NCI-H146 (cell line): Measurements from ENCODE around the gene MAPK8IP1.
"Not testable (repeated sequence)": the region's sequence is repeated elsewhere in the genome, so short reads cannot be mapped to it uniquely, and the experiment has no call there.

Experiments used
- DNase-seq: peaks from one replicate; lab custom pipeline; 2025; lab: John Stamatoyannopoulos, UW

Gene MAPK8IP1

GRCh38 chr11:45885274-45885920, at the start of gene MAPK8IP1:
Gene MAPK8IP1 (plus strand): TSS chr11:45885651. CDS start chr11:45885821, 170 bp downstream.
- peak; percentile 87 for DNase-seq

- DNase-seq: no peak
Observed at GRCh38 chr11:45839204-45839603, 46.2 kb upstream of the MAPK8IP1 start.

GRCh38 chr11:45840251-45840650, 45.2 kb upstream of the MAPK8IP1 start:
- not testable (repeated sequence) for DNase-seq

- peak; percentile 91 for DNase-seq
Observed at GRCh38 chr11:45843158-45843924, 42.1 kb upstream of the MAPK8IP1 start.

- DNase-seq: no peak
Observed at GRCh38 chr11:45844822-45845578, 40.5 kb upstream of the MAPK8IP1 start.

- no peak for DNase-seq
Observed at GRCh38 chr11:45846174-45846675, 39.2 kb upstream of the MAPK8IP1 start.

- peak; percentile 98 for DNase-seq
Observed at GRCh38 chr11:45846974-45847910, 38.2 kb upstream of the MAPK8IP1 start, which contains the start of gene CRY2. Gene CRY2 (plus strand): TSS chr11:45847475. CDS start chr11:45847491, 16 bp downstream.

- peak; percentile 47 for DNase-seq
Observed at GRCh38 chr11:45847911-45848316, 37.5 kb upstream of the MAPK8IP1 start.

- DNase-seq: peak; percentile 15
Observed at GRCh38 chr11:45848654-45849081, 36.8 kb upstream of the MAPK8IP1 start.

GRCh38 chr11:45850446-45850845, 35.0 kb upstream of the MAPK8IP1 start:
- no peak for DNase-seq

GRCh38 chr11:45851228-45851627, 34.2 kb upstream of the MAPK8IP1 start:
- no peak for DNase-seq

- DNase-seq: no peak
Observed at GRCh38 chr11:45852018-45852711, 33.3 kb upstream of the MAPK8IP1 start.

GRCh38 chr11:45852712-45853101, 32.7 kb upstream of the MAPK8IP1 start:
- DNase-seq: no peak

GRCh38 chr11:45853332-45854219, 31.9 kb upstream of the MAPK8IP1 start:
- no peak for DNase-seq

- no peak for DNase-seq
Observed at GRCh38 chr11:45855308-45855707, 30.1 kb upstream of the MAPK8IP1 start.

- no peak for DNase-seq
Observed at GRCh38 chr11:45856044-45856468, 29.4 kb upstream of the MAPK8IP1 start.

GRCh38 chr11:45857961-45858474, 27.4 kb upstream of the MAPK8IP1 start:
- no peak for DNase-seq

GRCh38 chr11:45858751-45859398, 26.6 kb upstream of the MAPK8IP1 start:
- no peak for DNase-seq

GRCh38 chr11:45859661-45860140, 25.8 kb upstream of the MAPK8IP1 start:
- DNase-seq: no peak
